ENCODE measurements around the gene KRT33B.

Gene KRT33B

GRCh38 chr17:41325126-41325525, 44.5 kb downstream of the KRT33B start:
- no peak for DNase-seq (ENCODE audit: low read depth, low spot score)

- DNase-seq (ENCODE audit: low read depth, low spot score), result no peak
Observed at GRCh38 chr17:41324180-41325075, 45.2 kb downstream of the KRT33B start.

- no peak for DNase-seq (ENCODE audit: low read depth, low spot score)
Observed at GRCh38 chr17:41322903-41323895, 46.4 kb downstream of the KRT33B start.

GRCh38 chr17:41322094-41322902, 47.3 kb downstream of the KRT33B start:
- DNase-seq (ENCODE audit: low read depth, low spot score), result no peak

GRCh38 chr17:41318231-41318630, 51.4 kb downstream of the KRT33B start:
- no peak for DNase-seq (ENCODE audit: low read depth, low spot score)

- no peak for DNase-seq (ENCODE audit: low read depth, low spot score)
Observed at GRCh38 chr17:41315814-41316445, 53.7 kb downstream of the KRT33B start.

- DNase-seq (ENCODE audit: low read depth, low spot score), result no peak
Observed at GRCh38 chr17:41315204-41315794, 54.3 kb downstream of the KRT33B start, which contains the start of gene KRTAP17-1. Gene KRTAP17-1, minus strand, starts transcription at chr17:41315710. Its CDS starts 60 bp downstream, at chr17:41315650.
